ENCODE results near the gene MPZL1.
A peak's percentile ranks its signal among the peaks of the same experiment; 100 is the strongest.
"Not testable (repeated sequence)": the region's sequence is repeated elsewhere in the genome, so short reads cannot be mapped to it uniquely, and the experiment has no call there.

MPZL1 gene

DNA sequence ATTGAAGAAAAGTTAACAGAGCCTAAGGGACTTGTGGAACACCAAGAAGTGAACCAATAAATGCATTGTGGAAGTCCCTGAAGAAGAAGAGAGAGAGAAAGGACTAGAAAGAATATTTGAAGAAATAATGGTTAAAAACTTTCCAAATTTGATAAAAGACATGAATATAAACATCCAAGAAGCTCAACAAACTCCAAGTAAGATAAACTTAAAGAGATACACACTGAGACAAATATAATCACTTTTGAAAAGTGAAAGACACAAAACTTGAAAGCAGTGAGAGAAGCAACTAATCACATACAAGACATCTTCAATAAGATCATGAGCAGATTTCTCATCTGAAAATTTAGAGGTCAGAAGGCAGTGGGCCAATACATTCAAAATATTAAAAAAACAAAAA lies 91.2 kb downstream of the MPZL1 start:
- no peak for DNase-seq (ENCODE audit: low spot score)

DNA sequence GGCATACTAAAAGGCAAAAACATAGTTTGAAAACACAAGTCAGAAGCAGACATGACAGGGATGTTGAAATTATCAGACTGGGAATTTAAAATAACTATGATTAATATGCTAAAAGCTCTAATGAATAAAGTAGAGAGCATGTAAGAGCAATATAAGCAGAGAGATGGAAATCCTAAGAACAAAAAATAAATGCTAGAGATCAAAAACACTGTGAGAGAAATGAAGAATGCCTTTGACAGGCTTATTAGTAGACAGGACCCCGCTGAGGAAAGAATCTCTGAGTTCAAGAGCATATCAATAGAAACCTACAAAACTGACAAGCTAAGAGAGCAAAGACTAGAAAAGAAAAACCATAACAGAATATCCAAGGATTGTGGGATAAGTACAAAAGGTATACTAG lies 93.9 kb downstream of the MPZL1 start:
- no peak for DNase-seq (ENCODE audit: low spot score)

DNA sequence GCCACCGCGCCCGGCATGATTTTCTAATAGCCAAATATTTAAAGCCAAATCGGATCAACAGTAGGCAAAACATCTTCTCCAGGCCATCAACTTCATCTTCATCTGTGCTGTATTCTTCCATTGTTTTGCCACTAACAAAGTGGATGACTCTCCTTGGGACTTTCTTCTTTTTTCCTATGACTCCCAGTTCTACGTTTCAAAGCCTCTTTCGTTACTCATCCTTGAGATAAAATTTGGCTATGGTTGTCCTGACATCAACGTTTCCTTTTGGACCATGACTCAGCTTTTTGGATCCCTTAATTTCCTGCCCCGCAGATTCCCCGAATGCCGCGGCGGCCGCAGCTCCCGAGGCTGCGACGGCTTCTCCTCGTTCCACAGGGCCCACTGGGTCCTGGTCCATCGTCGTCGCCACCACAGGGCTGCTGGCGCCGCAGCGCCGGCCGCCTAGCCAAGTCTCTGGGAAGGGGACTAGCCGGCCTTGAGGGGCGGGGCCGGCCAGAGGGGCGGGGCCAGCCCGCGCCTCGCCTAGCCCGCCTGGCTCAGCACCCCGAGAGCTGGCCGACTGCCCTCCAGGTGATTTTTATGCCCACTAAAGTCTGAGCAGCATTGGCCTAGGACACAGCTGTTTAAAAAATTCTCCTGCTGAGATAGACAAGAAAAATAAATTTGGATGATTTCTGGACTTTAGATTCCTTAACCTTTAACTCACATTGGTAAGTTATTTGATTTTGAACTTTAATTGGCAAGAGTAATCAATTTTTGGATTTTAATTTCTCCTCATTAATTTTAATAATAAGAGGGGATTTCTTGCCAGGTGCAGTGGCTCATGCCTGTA lies 98.3 kb downstream of the MPZL1 start:
- DNase-seq (ENCODE audit: low spot score) = peak; percentile 99

DNA sequence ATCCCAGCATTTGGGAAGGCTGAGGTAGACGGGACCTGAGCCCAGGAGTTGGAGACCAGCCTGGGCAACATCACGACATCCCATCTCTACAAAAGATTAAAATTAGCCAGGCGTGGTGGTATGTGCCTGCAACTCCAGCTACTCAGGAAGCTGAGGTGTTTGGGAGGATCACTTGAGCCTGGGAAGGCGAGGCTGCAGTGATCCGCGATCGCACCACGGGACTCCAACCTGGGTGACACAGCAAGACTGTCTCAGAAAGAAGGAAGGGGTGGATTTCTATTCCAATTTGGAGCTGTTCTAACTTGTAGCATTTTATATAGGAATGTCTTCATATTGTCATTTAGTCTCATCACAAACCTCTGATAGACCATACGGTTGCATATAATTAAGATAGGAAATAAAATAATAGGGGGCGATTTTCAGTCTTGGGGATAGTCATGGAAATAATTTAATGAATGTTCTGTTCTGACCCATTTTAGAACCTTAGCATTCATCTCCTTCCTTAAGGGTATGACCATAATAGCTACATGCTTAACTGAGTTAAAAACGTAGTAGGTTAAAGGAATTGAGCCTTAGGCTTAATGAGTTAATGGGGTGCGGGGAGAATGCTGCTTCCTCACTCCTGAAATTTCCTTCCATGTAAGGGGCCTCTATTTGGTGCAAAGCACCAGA lies 99.0 kb downstream of the MPZL1 start:
- no peak for DNase-seq (ENCODE audit: low spot score)

DNA sequence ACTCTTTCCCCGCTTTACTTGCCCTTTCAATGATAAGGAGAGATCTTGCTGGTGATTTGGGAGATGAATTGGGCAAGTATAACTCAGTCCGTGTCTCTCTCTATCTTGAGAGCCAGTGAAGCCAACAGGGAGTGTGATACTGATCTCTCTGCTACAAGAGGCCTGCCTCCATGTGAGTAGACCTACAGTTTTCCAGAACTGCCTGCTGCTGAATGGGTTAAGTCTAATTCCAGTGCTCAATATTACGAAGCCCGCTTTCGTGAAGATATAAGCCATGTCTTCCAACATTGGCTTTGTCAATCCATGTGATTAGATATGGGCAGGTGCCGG lies 99.5 kb downstream of the MPZL1 start:
- DNase-seq (ENCODE audit: low spot score) = no peak

DNA sequence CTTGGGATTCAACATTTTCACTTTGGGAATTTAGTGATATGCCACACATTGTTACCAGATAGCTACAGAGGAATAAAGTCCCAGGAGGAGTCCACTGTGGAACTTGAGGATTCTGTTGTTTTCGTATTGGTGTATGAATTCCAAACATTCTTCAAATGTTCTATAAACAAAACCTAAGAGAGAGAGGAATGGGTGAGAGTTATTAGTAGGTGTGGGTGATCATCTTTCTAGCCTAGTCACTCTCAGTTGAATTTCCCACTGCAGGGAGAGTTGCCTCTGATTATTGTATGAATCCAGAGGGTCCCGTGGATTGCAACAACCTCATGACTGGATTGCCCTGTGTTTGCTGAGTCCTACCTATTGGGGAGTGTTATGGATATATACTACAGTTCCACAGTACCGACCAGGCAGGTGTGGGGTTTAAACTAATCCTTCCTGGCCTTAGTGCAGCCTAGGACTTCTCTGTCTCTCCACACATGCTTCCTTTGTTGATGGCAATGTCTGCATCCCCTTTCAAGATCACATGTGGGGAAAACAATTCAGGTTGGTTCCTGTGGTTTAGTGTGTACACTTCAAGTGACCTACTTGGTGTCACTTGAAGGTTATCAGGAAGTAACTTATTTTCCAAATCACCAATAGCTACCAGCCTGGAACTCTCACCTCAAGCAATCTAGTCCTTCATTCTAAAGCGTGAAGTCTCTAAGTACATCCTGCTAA lies 100.3 kb downstream of the MPZL1 start:
- DNase-seq (ENCODE audit: low spot score) = no peak

DNA sequence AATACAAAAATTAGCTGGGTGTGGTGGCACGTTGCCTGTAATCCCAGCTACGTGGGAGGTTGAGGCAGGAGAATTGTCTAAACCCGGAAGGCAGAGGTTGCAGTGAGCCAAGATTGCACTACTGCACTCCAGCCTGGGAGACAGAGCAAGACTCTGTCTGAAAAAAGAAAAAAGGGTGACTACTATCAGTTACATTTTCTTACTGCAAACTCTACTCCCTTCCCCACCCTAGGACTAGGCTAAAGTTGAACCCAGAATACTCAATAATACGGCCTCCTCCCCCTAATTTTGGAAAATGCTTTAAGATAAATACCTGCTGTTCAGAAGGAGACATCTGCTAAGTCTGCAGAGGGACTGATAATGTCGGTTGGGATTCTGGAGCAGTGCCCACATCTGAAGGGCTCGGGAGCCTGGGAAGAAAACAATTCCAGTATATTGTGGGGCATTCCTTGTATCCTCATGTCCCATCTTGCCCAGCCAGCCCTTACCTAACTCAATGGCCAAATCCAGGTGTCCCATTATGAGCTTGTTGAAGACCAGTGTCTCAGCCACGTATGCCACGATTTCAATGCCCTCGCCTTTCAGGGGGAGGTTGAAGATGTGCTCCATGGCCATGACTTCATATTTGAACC lies 102.5 kb downstream of the MPZL1 start:
- no peak for DNase-seq (ENCODE audit: low spot score)

DNA sequence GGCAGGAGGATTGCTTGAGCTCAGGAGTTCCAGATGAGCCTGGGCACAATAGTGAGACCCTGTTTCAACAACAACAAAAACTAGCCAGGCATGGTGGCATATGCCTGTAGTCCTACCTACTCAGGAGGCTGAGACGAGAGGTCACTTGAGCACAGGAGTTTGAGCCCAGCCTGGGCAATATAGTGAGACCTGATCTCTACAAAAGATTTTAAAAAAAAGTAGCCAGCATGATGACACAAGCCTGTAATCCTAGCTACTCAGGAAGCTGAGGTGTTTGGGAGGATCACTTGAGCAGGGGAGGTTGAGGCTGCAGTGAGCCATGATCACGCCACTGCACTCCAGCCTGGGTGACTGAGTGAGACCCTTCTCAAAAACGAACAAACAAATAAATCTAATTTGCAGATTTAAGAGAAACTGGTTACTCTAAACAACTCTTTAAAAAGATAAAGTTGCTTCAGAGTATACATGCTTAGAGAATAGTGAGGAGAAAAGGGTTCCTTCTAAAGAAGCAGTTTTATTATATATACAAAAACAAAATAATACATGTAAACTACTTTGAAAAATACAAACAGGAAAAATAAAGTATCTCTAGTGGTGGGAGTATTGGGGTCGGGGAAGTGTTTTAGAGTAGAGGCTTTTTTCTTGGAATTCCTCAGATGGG lies 103.8 kb downstream of the MPZL1 start:
- no peak for DNase-seq (ENCODE audit: low spot score)

DNA sequence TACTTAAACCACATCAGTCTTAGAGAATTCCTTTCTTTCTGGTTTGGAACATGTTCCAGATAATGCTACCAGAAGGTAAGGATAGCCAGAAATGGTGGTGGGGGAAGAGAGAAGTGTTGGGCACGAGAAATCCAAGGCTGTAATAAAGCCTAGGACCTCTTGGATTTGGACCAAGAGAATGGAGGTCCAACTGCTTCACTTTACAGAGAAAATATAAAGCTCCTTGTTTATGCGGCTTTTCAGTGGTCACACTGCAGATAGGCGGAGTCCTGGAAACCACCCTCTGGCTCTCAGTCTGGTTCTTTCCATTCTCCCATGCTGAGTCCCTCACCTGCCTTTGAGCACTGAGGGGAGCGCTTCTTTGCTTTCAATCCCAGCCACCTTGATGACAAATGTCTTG lies 104.3 kb downstream of the MPZL1 start:
- no peak for DNase-seq (ENCODE audit: low spot score)

DNA sequence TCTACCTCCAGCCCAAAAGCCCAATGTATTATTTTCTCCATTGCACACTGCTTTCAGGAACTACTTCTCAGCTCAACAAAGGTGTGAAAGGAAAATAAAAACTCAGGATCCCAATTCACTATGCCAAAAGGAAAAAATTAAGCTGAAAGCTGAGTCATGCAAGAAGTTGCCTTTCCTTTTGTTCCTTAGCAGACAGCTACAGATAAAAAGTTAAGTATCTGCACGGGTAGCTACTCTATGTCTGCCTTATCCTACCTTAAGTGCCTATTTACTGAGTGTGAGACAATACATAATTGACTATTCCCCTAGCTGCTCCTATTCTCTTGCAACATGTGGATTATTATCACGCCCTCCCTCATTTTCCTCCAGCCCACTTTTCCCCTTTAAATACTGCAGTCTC lies 108.1 kb downstream of the MPZL1 start:
- no peak for DNase-seq (ENCODE audit: low spot score)

DNA sequence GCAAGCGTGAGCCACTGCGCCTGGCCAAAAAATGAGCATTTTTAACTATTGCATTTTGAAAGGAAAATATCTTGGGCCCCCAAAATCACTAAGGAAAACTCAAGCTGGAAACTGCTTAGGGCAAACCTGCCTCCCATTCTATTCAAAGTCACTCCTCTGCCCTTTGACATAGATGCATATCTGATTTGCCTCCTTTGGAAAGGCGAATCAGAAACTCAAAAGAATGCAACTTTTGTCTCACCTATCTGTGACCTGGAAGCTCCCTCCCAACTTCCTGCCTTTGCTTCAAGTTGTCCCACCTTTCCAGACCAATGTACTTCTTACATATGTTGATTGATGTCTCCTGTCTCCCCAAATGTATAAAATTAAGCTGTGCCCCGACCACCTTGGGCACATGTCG lies 108.9 kb downstream of the MPZL1 start:
- not testable (repeated sequence) for DNase-seq (ENCODE audit: low spot score)

DNA sequence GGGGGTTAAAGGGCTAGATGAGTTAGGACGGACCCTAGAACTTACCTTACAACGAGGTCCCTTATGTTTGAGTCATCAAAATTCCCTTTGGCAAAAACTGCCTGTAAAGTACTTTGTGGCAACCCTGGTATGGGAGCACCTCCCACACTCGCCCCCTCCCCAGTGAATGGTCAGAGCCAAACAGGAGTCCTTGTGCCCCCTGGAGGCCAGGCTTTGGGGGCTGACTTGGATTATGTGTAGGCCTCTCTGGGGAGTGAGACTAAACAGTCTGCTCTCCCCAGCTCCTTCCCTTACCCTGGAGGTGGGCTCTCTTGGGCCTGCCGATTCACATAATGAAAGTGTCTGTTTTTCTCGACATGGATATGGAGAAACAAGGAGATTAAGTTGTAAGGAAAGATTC lies 110.9 kb downstream of the MPZL1 start:
- DNase-seq (ENCODE audit: low spot score) = peak; percentile 46

DNA sequence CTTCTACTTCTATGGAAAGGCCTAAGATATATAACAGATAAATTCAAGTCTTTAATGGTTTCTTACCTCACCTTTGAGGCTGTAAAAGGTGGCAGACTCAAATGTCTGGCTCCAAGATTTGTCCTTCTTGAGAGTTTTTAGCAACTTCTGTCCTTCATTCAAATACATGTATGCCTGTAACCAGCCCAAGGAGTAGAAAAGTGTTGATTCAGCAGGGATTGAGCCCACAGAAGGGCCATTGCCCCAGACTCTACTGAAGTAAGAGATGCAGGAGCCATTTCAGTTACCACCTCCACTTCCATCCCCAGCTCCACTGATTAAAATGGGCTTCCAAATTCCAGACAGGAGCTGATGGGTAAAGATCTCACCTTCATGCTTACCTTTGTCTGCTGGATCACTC lies 112.1 kb downstream of the MPZL1 start:
- no peak for DNase-seq (ENCODE audit: low spot score)

DNA sequence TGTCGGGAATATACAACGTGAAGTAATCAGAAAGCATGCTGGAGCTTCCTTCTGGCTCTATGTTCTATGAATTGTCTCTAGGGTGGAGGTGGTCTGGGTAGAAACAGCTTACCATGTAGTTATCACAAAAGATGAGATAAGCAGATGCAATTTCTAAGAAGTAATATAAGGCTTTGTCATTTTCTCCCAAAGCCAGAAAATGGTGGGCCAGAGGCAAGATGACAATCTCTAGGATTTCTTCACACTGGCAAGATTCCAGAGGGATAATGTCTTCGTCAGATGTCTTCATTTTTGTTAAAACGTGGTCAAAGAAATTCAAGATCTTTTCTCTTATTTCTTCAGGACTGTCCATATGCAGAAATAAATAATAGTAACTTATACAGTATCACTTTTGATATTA lies 114.4 kb downstream of the MPZL1 start:
- no peak for DNase-seq (ENCODE audit: low spot score)

DNA sequence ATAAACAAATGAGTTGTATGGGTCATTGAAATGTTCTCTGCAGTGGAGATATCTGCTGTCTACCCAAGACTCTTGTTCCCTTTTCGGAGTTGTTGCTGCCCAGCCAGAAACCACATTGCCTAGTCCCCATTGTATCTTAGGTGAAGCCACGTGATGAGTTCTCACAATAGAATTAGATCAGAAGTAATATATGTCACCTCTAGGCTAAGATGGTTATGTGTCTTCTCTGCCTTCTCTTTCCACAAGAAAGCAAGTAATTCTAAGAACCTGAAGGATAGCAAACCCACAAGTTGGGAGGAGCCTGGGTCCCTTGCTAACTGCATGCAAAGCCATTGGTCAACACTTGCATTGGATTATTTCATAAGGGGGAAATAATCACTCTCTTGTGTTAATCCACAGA lies 115.5 kb downstream of the MPZL1 start:
- no peak for DNase-seq (ENCODE audit: low spot score)

DNA sequence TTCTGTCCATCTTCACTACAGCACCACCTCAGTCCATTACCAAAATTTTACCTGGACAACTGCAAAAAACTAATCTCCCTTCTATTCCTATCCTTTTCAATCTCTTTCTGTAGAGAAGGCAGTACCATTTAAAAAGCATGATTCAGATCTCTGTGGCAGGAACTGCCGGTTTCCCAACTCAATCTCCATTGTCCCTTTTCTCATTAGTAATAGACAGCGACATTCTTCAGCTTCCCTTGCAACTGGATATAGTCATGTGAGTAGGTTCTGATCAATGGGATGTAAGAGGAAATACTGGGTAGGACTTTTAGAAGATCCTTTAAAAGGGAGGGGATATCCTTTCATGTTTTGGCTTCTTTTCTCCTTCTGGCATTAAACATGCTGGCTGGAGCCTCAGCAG lies 117.2 kb downstream of the MPZL1 start:
- DNase-seq (ENCODE audit: low spot score) = no peak

Data from iPS-NIHi11 (cell line).